Thyroid gland (tissue), 4 donors: Measurements from ENCODE around the gene FUOM.

ENCODE experiments used
- POLR2A ChIP-seq, 2 donors: fragments of 450-650 bp; IDR thresholded peaks; one replicate each; pipeline ENCODE4 v1.6.1; 2017; ENCODE audit warnings: antibody characterized with exemption in 2 of 2, mild to moderate bottlenecking in 2 of 2, moderate library complexity in 1 of 2
- TF ChIP-seq, protein P1 (sequence below), 6 experiments: fragments of 200-600 bp in 3 of 6; fragments of 450-650 bp in 3 of 6; sonication (generic) in 3 of 6; IDR thresholded peaks; one replicate each; pipeline ENCODE4 v1.5.1; 2016 to 2019; ENCODE audit warnings: antibody characterized with exemption in 6 of 6, mild to moderate bottlenecking in 2 of 6, inconsistent platforms in 1 of 6, moderate library complexity in 1 of 6

DNA sequence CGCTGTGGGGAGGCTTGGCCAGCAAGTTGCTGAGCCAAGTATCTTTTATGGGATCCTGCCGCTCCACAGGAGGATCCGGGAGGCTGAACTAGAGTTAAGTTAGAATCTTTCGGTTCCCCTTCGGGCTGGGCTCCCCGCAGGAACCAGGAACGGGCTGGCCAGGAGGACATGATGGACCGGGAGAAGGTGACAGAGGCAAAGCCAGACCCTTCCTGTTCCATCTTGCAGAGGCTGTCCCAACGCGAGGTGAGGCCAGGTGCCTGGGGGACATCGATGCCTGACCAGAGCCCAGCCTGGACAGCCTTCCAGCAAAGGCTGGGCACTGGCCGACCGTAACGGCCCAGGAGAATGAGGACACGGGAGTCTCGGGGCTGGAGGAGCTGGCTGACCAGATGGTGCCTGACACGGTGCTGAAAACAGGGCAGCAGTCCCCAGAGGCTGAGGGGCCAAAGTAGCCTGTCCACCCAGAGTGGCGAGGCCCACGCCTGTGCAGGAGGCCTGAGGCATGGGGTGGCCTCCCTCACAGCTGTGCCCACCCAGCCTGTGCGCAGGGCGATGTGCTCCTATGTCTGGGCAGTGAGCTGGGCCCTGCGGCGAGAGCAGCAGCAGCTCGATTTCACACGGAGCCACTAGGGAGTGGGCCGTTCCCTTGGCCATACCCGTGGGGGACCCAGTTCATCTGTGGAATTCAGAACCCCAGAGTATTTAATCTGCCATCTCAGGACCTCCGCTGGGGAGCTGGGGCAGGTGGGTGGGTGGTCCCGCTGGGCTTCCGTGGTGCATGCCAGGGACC lies 19.4 kb upstream of the FUOM start:
- TF ChIP-seq, protein P1, sequence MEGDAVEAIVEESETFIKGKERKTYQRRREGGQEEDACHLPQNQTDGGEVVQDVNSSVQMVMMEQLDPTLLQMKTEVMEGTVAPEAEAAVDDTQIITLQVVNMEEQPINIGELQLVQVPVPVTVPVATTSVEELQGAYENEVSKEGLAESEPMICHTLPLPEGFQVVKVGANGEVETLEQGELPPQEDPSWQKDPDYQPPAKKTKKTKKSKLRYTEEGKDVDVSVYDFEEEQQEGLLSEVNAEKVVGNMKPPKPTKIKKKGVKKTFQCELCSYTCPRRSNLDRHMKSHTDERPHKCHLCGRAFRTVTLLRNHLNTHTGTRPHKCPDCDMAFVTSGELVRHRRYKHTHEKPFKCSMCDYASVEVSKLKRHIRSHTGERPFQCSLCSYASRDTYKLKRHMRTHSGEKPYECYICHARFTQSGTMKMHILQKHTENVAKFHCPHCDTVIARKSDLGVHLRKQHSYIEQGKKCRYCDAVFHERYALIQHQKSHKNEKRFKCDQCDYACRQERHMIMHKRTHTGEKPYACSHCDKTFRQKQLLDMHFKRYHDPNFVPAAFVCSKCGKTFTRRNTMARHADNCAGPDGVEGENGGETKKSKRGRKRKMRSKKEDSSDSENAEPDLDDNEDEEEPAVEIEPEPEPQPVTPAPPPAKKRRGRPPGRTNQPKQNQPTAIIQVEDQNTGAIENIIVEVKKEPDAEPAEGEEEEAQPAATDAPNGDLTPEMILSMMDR (IDR thresholded peaks at IDR 0.05) = no peak
- TF ChIP-seq POLR2A (IDR thresholded peaks at IDR 0.05) = no peak
